Measurements from ENCODE around the gene ATP11C.

The ATP11C gene

DNA sequence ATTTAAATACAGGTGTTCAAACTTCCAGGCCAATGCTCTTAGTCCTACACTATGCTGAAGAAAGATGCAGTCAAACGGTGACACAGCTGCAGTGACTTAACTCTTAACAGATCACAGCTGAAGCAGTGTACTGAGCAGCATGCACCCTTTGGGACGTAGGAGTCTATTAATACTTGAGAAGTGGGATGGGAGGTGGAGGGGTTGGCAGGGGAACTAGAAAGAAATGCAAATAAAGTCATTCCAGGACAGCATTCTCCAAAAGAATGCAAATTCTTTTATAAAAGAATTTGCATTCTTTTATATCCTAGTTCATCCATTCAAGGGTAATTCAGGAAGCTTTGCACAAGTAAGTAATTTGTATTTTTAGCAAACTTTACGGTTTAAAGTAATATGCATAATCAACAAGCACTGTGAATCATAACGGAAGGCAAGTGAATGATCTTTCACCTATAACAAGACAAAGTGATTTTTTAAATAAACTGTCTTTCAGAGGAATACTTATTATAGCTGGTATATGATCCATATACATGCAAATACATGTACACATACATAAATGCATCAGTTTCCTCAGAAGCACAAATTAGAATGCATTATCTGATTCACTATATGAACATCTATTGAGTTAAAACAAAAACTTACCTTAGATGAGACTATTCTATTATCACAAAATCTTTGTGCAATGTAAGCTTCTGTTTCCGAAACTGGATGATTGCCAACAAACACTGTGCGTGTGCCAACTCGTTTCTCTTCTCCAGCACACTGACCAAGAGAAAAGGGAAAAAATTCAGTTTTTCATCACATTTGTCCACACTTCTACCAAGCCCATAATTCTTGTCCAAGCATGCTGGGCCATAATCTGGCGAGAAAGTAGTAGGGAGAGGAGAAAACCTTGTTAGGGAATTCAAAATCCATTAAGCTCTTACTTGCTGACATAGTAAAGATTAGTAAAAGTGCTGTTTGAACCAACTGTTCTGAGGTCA lies 106.5 kb downstream of the ATP11C start:
- Mint-ChIP-seq H3K9me3 (no peaks in the 10 kb centered on the region), H3K27me3 (ENCODE audit: low read depth) (no peaks in the 10 kb centered on the region), H3K4me1 (ENCODE audit: low read depth) (peaks cover 6% of the 10 kb centered on the region), H3K27ac (no peak overlapping the region), H3K36me3 (ENCODE audit: low read depth) (no peaks in the 10 kb centered on the region), H3K4me3 (no peak overlapping the region)
- DNase-seq (ENCODE audit: low spot score): no peak

DNA sequence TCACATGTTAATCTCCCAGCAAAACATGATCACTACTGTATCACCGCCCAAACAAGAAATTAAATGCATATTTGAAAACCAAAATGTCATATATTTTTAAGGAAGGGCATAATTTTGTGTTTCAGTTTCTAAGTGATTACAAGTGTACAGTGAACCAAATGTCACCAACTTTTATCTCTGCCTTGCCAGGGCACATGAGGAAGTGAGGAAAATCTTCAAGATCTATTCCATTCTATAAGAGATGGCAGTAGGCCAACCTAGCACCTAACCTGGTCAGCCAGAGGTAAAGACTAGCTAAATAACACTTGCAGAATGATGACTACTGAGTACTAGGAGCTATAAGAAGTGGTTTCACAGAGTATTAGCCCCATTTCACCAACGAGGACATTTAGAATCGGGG lies 107.2 kb downstream of the ATP11C start:
- no peaks in the 10 kb centered on the region for H3K36me3 Mint-ChIP-seq (ENCODE audit: low read depth)
- no peak overlapping the region for H3K27ac Mint-ChIP-seq
- peaks cover 3% of the 10 kb centered on the region for H3K4me1 Mint-ChIP-seq (ENCODE audit: low read depth)
- no peaks in the 10 kb centered on the region for H3K9me3 Mint-ChIP-seq
- no peak overlapping the region for H3K4me3 Mint-ChIP-seq
- H3K27me3 Mint-ChIP-seq (ENCODE audit: low read depth): no peaks in the 10 kb centered on the region
- DNase-seq (ENCODE audit: low spot score): no peak

DNA sequence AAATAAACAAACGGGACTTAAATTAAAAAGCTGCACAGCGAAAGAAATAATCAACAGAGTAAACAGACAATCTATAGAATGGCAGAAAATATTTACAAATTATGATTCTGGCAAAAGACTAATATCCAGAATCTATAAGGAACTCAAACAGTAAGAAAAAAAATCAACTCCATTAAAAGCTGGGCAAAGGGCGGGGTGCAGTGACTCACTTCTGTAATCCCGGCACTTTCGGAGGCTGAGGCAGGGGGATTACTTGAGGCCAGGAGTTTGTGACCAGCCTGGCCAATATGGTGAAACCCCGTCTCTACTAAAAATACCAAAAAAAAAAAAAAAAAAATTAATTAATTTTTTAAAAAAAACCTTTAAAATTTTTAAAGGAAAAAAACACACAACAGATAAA lies 109.0 kb downstream of the ATP11C start:
- Mint-ChIP-seq H3K27me3 (ENCODE audit: low read depth) (no peaks in the 10 kb centered on the region), H3K9me3 (no peaks in the 10 kb centered on the region), H3K27ac (no peak overlapping the region), H3K36me3 (ENCODE audit: low read depth) (peaks cover under 1% of the 10 kb centered on the region), H3K4me1 (ENCODE audit: low read depth) (peaks cover 3% of the 10 kb centered on the region), H3K4me3 (no peak overlapping the region)
- no peak for DNase-seq (ENCODE audit: low spot score)

DNA sequence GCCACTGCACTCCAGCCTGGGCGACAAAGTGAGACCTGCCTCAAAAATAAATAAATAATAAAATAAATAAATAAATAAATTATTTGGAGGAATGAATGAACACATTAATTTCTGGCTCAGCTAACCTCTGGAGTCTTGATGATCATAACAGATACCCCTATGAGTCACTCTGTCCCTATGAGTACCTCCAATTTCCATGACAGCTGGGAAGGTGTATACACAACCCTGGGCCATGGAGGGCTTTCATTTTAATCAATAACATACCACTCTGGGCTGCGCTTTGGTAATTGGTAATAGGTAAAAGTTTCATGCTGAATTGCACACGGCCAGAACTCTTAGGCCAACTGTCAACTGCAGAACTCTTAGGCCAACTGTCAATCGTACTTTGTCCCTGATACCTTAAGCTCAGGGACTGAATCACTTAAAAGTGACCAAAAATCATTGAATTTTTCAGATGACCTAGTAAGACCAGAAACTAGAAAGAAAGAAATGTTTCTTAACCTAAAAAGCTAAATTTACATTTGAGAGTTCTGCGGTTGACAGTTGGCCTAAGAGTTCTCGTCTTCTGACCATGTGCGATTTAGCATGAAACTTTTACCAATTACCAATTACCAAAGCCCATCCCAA lies 112.4 kb downstream of the ATP11C start:
- H3K4me3 Mint-ChIP-seq: no peak overlapping the region
- H3K4me1 Mint-ChIP-seq (ENCODE audit: low read depth): peaks cover 15% of the 10 kb centered on the region
- no peaks in the 10 kb centered on the region for H3K9me3 Mint-ChIP-seq
- no peaks in the 10 kb centered on the region for H3K27me3 Mint-ChIP-seq (ENCODE audit: low read depth)
- peaks cover 16% of the 10 kb centered on the region for H3K36me3 Mint-ChIP-seq (ENCODE audit: low read depth)
- H3K27ac Mint-ChIP-seq: no peak overlapping the region
- no peak for DNase-seq (ENCODE audit: low spot score)

DNA sequence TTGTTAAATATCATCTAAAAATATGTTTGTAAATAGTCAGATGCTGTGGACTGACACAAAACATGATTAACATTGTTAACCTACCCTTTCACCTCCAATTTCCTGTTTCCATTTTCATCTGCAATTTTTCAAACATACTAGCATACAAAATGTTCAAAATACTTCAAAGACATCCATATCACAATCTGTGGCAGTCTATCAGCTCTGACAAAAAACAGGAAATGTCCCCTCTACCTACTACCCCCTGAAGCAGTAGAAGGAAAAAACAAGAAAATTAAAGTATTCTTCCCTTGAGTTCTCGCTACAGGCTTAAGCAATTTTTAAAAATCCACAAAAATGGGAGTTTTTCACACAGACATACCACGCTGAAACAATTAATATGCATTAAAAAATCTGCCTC lies 116.6 kb downstream of the ATP11C start:
- Mint-ChIP-seq H3K9me3 (no peaks in the 10 kb centered on the region), H3K36me3 (ENCODE audit: low read depth) (peaks cover 30% of the 10 kb centered on the region), H3K27ac (peak overlapping the region; percentile 55), H3K4me3 (no peak overlapping the region), H3K4me1 (ENCODE audit: low read depth) (peaks cover 16% of the 10 kb centered on the region), H3K27me3 (ENCODE audit: low read depth) (no peaks in the 10 kb centered on the region)
- DNase-seq (ENCODE audit: low spot score): no peak

DNA sequence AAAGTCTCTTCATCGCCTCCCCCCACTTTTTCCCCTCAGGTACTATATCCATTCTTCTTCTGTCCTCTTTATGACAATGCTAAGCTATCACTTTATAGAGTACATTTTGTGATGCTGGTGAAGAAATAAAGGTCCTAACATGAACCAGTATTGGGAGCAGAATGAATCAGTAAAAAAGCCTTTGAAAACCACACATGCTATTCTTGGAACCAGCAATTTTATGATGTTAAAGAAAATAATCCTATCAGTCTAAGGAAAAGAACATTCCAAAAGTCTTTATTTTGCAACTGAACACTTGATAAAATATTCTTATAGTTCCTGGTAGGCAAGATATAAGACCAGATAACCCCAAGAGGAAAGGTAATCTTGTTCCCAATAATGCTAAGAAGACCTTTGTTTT lies 117.1 kb downstream of the ATP11C start:
- H3K36me3 Mint-ChIP-seq (ENCODE audit: low read depth): peaks cover 30% of the 10 kb centered on the region

DNA sequence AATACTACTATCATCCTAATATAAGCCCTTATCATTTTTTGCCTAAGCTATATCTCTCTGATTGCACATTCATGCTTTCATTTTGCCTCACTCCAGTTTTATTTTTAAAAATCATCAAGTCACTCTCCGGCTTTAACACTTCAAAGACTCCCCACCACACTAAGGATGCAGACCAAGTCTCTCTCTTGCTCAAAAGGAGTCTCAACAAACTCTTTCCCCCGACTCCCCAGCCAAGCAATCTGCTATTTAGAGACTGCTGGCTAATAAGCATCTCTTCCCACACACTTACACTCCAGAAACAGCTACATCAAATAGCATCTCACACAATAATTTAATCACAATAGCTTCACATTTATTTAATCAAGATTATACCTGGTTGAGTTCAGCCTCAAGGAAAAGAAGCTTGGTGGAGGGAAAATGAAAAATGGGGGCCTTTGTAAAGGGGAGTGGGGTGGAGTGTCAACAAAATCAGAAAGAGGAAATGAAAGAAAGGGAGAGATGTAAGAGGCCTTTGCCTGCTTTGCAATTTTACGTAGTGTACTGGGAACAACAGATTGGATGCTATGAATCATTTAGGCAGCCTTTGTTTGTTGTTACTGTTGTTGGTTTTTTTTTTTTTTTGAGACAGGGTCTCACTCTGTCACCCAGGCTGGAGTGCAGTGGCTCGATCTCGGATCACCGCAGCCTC lies 120.8 kb downstream of the ATP11C start:
- Mint-ChIP-seq H3K27me3 (ENCODE audit: low read depth) (no peaks in the 10 kb centered on the region), H3K27ac (no peak overlapping the region), H3K9me3 (peaks cover 5% of the 10 kb centered on the region), H3K36me3 (ENCODE audit: low read depth) (peaks cover 30% of the 10 kb centered on the region), H3K4me1 (ENCODE audit: low read depth) (peaks cover 11% of the 10 kb centered on the region), H3K4me3 (no peak overlapping the region)
- DNase-seq (ENCODE audit: low spot score): no peak

More for the DNA sequence above, 117.1 kb downstream of the ATP11C start:
- Mint-ChIP-seq H3K4me3 (no peak overlapping the region), H3K4me1 (ENCODE audit: low read depth) (peaks cover 16% of the 10 kb centered on the region), H3K27me3 (ENCODE audit: low read depth) (no peaks in the 10 kb centered on the region), H3K27ac (no peak overlapping the region), H3K9me3 (no peaks in the 10 kb centered on the region)
- no peak for DNase-seq (ENCODE audit: low spot score)

DNA sequence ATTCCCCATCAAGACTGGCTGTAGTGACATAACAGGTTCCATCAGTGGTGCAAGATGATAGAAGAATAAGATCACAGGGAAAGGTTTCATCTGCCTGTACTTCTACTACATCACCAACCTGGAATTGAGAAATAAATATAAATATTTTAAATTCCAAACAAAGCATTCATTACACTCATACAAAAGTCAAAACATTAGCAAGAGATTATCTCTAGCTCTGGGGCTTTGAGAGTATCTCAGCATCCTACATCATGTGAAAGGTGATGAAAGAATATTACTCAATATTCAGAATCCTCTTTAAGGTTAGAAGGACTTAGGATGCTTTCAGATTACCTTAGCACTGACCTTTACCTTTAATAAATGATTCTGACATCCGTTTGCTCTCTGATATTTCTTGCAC lies 128.4 kb downstream of the ATP11C start:
- peaks cover 5% of the 10 kb centered on the region for H3K9me3 Mint-ChIP-seq
- H3K4me3 Mint-ChIP-seq: no peak overlapping the region
- H3K36me3 Mint-ChIP-seq (ENCODE audit: low read depth): peaks cover 22% of the 10 kb centered on the region
- no peak overlapping the region for H3K27ac Mint-ChIP-seq
- no peaks in the 10 kb centered on the region for H3K27me3 Mint-ChIP-seq (ENCODE audit: low read depth)
- DNase-seq (ENCODE audit: low spot score): no peak
- H3K4me1 Mint-ChIP-seq (ENCODE audit: low read depth): no peaks in the 10 kb centered on the region

DNA sequence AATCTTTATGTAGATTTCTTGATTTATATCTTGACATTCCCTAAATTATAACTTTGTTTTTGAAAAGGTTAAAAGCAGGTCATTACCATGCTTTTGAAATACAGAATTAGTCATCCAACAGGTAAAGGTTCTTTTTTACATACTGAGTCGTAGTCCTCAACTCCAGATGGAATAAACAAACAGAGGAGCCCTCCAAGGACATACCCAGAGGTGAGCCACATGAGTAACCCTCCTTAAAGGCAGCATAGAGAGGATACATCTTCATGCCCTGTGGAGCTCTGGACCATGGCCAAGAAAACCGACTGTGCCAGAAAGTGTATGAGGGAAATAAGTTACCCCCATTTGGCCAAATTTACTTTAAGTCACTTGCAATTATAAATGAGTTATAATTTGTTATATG lies 129.6 kb downstream of the ATP11C start:
- H3K9me3 Mint-ChIP-seq: peaks cover 4% of the 10 kb centered on the region
- no peak overlapping the region for H3K4me3 Mint-ChIP-seq
- DNase-seq (ENCODE audit: low spot score): no peak
- no peaks in the 10 kb centered on the region for H3K27me3 Mint-ChIP-seq (ENCODE audit: low read depth)
- H3K36me3 Mint-ChIP-seq (ENCODE audit: low read depth): peaks cover 21% of the 10 kb centered on the region
- no peak overlapping the region for H3K27ac Mint-ChIP-seq
- no peaks in the 10 kb centered on the region for H3K4me1 Mint-ChIP-seq (ENCODE audit: low read depth)

DNA sequence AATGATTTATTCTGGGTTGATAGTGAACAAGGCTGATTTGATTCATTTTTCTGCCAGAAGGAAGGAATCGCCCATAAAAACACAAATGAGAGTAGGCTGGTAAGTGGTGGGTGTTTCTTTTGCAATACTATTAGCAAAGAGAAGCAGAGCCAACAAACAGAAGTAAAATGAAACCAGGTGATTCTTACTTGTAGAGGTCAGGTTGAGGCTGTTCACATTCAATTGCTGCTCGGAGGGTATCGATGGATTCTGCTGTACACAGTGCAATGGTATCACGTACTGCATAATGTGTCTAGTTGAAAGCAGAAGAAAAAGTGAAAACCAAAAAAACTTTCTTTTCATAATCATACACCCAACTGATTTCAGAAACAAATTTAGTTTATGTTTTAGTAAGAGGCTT lies 130.8 kb downstream of the ATP11C start:
- H3K9me3 Mint-ChIP-seq: no peaks in the 10 kb centered on the region
- no peak overlapping the region for H3K27ac Mint-ChIP-seq
- no peaks in the 10 kb centered on the region for H3K27me3 Mint-ChIP-seq (ENCODE audit: low read depth)
- no peaks in the 10 kb centered on the region for H3K4me1 Mint-ChIP-seq (ENCODE audit: low read depth)
- no peak overlapping the region for H3K4me3 Mint-ChIP-seq
- peaks cover 14% of the 10 kb centered on the region for H3K36me3 Mint-ChIP-seq (ENCODE audit: low read depth)
- no peak for DNase-seq (ENCODE audit: low spot score)

DNA sequence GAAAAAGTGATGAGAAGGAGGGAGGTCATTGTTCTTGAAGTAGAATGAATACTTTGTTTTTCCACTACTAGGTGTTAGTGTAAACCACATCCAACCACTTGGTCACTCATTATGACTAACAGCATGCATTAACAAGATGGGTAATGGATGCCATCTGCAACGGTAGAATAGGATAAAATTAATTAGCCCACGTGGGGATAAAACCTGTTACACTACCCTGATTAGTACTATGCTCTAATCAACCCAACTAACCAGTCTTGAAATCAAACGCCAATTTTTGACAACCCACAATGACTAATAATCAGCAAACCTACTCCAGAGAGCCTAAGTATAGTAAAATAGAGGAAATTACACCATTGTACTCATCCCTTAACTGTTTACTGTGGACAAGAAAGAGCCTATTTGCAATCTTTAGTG lies 131.4 kb downstream of the ATP11C start:
- H3K27me3 Mint-ChIP-seq (ENCODE audit: low read depth): no peaks in the 10 kb centered on the region
- H3K4me1 Mint-ChIP-seq (ENCODE audit: low read depth): no peaks in the 10 kb centered on the region
- H3K27ac Mint-ChIP-seq: no peak overlapping the region
- DNase-seq (ENCODE audit: low spot score): no peak
- peaks cover 14% of the 10 kb centered on the region for H3K36me3 Mint-ChIP-seq (ENCODE audit: low read depth)
- H3K9me3 Mint-ChIP-seq: no peaks in the 10 kb centered on the region
- H3K4me3 Mint-ChIP-seq: no peak overlapping the region

DNA sequence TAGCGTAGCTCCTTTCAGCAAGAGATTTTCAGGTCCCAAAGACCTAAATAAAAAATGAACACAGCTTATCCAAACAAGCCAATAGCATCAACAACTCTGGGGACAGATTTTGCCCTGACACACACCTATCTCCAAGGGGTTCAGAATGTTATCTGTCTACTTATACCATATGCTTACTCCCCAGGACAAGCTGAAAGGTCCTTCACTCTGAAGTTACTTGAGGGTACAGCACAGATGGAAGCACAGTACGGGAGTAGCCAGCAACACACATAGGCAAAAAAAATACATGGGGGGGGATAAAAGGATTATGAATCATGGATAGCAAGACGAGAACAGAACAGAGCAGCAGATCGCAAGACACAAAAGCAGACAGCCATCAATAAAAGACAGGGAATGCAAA lies 134.2 kb downstream of the ATP11C start:
- Mint-ChIP-seq H3K4me1 (ENCODE audit: low read depth) (no peaks in the 10 kb centered on the region), H3K27me3 (ENCODE audit: low read depth) (no peaks in the 10 kb centered on the region), H3K27ac (no peak overlapping the region), H3K4me3 (no peak overlapping the region), H3K9me3 (no peaks in the 10 kb centered on the region), H3K36me3 (ENCODE audit: low read depth) (peaks cover 28% of the 10 kb centered on the region)
- no peak for DNase-seq (ENCODE audit: low spot score)

DNA sequence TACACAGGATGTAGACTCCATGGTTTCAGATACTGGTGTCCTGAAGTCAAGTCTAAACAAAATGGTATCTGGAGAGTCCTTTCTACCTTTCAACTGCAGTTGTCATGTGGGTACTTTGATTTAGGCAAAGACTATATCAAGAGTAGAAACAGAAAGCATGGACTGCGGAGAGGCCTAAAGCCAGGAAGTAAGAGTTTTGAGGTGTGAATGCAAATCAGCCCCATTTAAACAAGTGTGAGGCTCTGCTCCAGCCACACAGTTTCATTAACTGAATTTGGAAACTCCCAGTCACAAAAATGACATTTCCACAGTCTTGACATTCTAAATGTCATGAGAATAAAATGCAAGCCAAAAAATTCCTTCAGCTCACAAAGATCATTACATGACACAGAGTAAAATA lies 137.7 kb downstream of the ATP11C start:
- Mint-ChIP-seq H3K9me3 (no peaks in the 10 kb centered on the region), H3K27ac (peak overlapping the region; percentile 45), H3K36me3 (ENCODE audit: low read depth) (peaks cover 21% of the 10 kb centered on the region), H3K27me3 (ENCODE audit: low read depth) (no peaks in the 10 kb centered on the region), H3K4me3 (no peak overlapping the region), H3K4me1 (ENCODE audit: low read depth) (no peaks in the 10 kb centered on the region)
- DNase-seq (ENCODE audit: low spot score): peak; percentile 3

DNA sequence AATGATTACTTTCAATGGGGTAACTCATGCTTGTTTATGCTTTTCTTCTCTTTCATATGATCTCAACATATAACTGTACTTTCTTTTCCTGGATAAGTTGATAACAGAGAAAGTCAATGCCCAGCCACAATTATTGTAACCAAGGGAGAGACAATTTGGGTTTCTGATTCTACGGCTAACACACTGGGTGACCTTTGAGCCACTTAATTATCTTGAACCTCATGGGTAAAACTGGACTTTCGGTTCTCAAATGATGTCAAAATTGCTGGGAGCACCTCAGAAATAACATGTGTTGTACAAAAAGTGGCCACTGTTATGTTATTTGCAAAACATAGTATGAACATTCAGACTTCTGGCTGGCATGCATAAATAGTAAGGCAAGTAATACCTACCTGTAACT lies 145.3 kb downstream of the ATP11C start:
- DNase-seq (ENCODE audit: low spot score): no peak
- H3K27ac Mint-ChIP-seq: no peak overlapping the region
- no peaks in the 10 kb centered on the region for H3K9me3 Mint-ChIP-seq
- H3K4me1 Mint-ChIP-seq (ENCODE audit: low read depth): no peaks in the 10 kb centered on the region
- H3K4me3 Mint-ChIP-seq: no peak overlapping the region
- H3K36me3 Mint-ChIP-seq (ENCODE audit: low read depth): peaks cover 14% of the 10 kb centered on the region
- H3K27me3 Mint-ChIP-seq (ENCODE audit: low read depth): no peaks in the 10 kb centered on the region

Data from T-helper 2 cell treated with Interferon-gamma antibody and Interleukin-4, amounts not matched to agents 5 μg/mL and 100 μg/mL, for 36 hours (primary cell).